MM.1S (cell line): ENCODE measurements around the gene HRH2.

ENCODE experiments used
- DNase-seq: peaks from one replicate; pipeline ENCODE4 v3.0.0-alpha.2; 2015
- H2AFZ ChIP-seq: fragments of 300-600 bp; sonication (generic); 2 replicates; pipeline ENCODE4 v1.6.0; 2016; ENCODE audit warnings: antibody characterized with exemption, low read length
- H3F3A ChIP-seq: fragments of 300-600 bp; sonication (generic); 2 replicates; pipeline ENCODE4 v1.6.1; 2016; ENCODE audit warnings: mild to moderate bottlenecking, antibody characterized with exemption, low read length, moderate library complexity, mixed read lengths; ENCODE audit not compliant: insufficient read depth
- H3K27ac ChIP-seq: fragments of 300-600 bp; sonication (generic); 2 replicates; pipeline ENCODE4 v1.5.1; 2016; ENCODE audit warnings: mild to moderate bottlenecking, low read length
- H3K27me3 ChIP-seq: fragments of 300-600 bp; sonication (generic); replicated peaks from 2 replicates; pipeline ENCODE4 v1.6.0; 2016; ENCODE audit warnings: low read length; ENCODE audit not compliant: insufficient read depth
- H3K36me3 ChIP-seq: fragments of 300-600 bp; sonication (generic); replicated peaks from 2 replicates; pipeline ENCODE4 v1.6.1; 2016; ENCODE audit warnings: mild to moderate bottlenecking, low read length, mixed read lengths; ENCODE audit not compliant: insufficient read depth
- H3K4me1 ChIP-seq: fragments of 300-600 bp; sonication (generic); 2 replicates; pipeline ENCODE4 v1.6.1; 2016; ENCODE audit warnings: low read length, mixed read lengths
- H3K4me2 ChIP-seq: fragments of 300-600 bp; sonication (generic); 2 replicates; pipeline ENCODE4 v1.6.0; 2016; ENCODE audit warnings: low read depth, low read length
- H3K4me3 ChIP-seq: fragments of 300-600 bp; sonication (generic); 2 replicates; pipeline ENCODE4 v1.5.1; 2016; ENCODE audit warnings: low read length, mixed read lengths
- H3K79me2 ChIP-seq: fragments of 300-600 bp; sonication (generic); 2 replicates; pipeline ENCODE4 v1.6.1; 2016; ENCODE audit warnings: mixed run types, low read length, mixed read lengths
- H3K9ac ChIP-seq: fragments of 300-600 bp; sonication (generic); 2 replicates; pipeline ENCODE4 v1.6.1; 2016; ENCODE audit warnings: low read length, mixed read lengths
- H3K9me2 ChIP-seq: fragments of 300-600 bp; sonication (generic); replicated peaks from 2 replicates; pipeline ENCODE4 v1.6.1; 2016; ENCODE audit warnings: mild to moderate bottlenecking, low read length, mixed read lengths; ENCODE audit not compliant: insufficient read depth
- H3K9me3 ChIP-seq: fragments of 300-600 bp; sonication (generic); replicated peaks from 2 replicates; pipeline ENCODE4 v1.6.1; 2016; ENCODE audit warnings: mild to moderate bottlenecking, low read length, mixed read lengths; ENCODE audit not compliant: insufficient read depth
- H4K20me1 ChIP-seq: fragments of 300-600 bp; sonication (generic); 2 replicates; pipeline ENCODE4 v1.6.1; 2016; ENCODE audit warnings: mild to moderate bottlenecking, low read length, moderate library complexity, mixed read lengths; ENCODE audit not compliant: insufficient read depth
- CTCF ChIP-seq: fragments of 300-600 bp; sonication (generic); IDR thresholded peaks from 2 replicates; pipeline ENCODE4 v1.5.1; 2016; ENCODE audit warnings: antibody characterized with exemption, low read length, mixed read lengths
- EZH2 ChIP-seq: fragments of 300-600 bp; sonication (generic); optimal IDR thresholded peaks from 2 replicates; pipeline ENCODE3; 2017; ENCODE audit warnings: low read depth, mild to moderate bottlenecking, antibody characterized with exemption, low read length, mixed read lengths
- EZH2phosphoT487 ChIP-seq: fragments of 300-600 bp; sonication (generic); IDR thresholded peaks from 2 replicates; pipeline ENCODE4 v1.6.1; 2018; ENCODE audit warnings: antibody characterized with exemption, low read length

The HRH2 gene

GRCh38 chr5:175749591-175749990 lies 91.7 kb downstream of the HRH2 start:
- Histone ChIP-seq H3K79me2 (no peaks in the 10 kb centered on the region), H3F3A (no peaks in the 10 kb centered on the region), H2AFZ (no peak overlapping the region), H3K9me2 (no peaks in the 10 kb centered on the region), H4K20me1 (no peaks in the 10 kb centered on the region), H3K9ac (no peak overlapping the region), H3K27ac (no peak overlapping the region), H3K4me3 (no peak overlapping the region), H3K27me3 (peaks cover 5% of the 10 kb centered on the region; the same call in 1 of the 2 replicates), H3K4me2 (no peak overlapping the region), H3K4me1 (no peaks in the 10 kb centered on the region), H3K9me3 (no peaks in the 10 kb centered on the region), H3K36me3 (no peaks in the 10 kb centered on the region)
- no peak for DNase-seq
- TF ChIP-seq EZH2phosphoT487 (no peak), EZH2 (no peak), CTCF (no peak)

GRCh38 chr5:175750511-175750931 lies 92.7 kb downstream of the HRH2 start:
- no peak for DNase-seq
- no peak overlapping the region for H3K9ac ChIP-seq
- no peak overlapping the region for H3K4me2 ChIP-seq
- H3K4me1 ChIP-seq: no peaks in the 10 kb centered on the region
- H3K27ac ChIP-seq: no peak overlapping the region
- no peaks in the 10 kb centered on the region for H3F3A ChIP-seq
- no peaks in the 10 kb centered on the region for H4K20me1 ChIP-seq
- no peak overlapping the region for H3K4me3 ChIP-seq
- TF ChIP-seq CTCF (no peak), EZH2 (no peak), EZH2phosphoT487 (no peak)
- peaks cover under 1% of the 10 kb centered on the region; the same call in 1 of the 2 replicates for H3K27me3 ChIP-seq
- no peaks in the 10 kb centered on the region for H3K9me3 ChIP-seq
- H3K79me2 ChIP-seq: no peaks in the 10 kb centered on the region
- no peaks in the 10 kb centered on the region for H3K9me2 ChIP-seq
- no peak overlapping the region for H2AFZ ChIP-seq
- H3K36me3 ChIP-seq: no peaks in the 10 kb centered on the region

- Histone ChIP-seq H3K27ac (no peak overlapping the region), H3K36me3 (no peaks in the 10 kb centered on the region), H3K9ac (no peak overlapping the region), H3K9me3 (no peaks in the 10 kb centered on the region), H2AFZ (no peak overlapping the region), H3K79me2 (no peaks in the 10 kb centered on the region), H3K4me2 (no peak overlapping the region), H3F3A (no peaks in the 10 kb centered on the region), H3K4me3 (no peak overlapping the region), H4K20me1 (no peaks in the 10 kb centered on the region), H3K9me2 (no peaks in the 10 kb centered on the region), H3K4me1 (no peaks in the 10 kb centered on the region), H3K27me3 (no peaks in the 10 kb centered on the region)
- no peak for TF ChIP-seq EZH2
- no peak for TF ChIP-seq CTCF
- no peak for TF ChIP-seq EZH2phosphoT487
- no peak for DNase-seq
Measured at GRCh38 chr5:175751369-175751768, 93.5 kb downstream of the HRH2 start.
